ENCODE results near the gene BCAS3. TPM values are rescaled to one million over a fixed set of nuclear protein-coding genes. Genes with fewer than 3 reads are reported as not detected.

BCAS3 gene
- total and polyA plus RNA-seq, 9 donors: 9.4 to 37.0 (median 21.6) TPM

DNA sequence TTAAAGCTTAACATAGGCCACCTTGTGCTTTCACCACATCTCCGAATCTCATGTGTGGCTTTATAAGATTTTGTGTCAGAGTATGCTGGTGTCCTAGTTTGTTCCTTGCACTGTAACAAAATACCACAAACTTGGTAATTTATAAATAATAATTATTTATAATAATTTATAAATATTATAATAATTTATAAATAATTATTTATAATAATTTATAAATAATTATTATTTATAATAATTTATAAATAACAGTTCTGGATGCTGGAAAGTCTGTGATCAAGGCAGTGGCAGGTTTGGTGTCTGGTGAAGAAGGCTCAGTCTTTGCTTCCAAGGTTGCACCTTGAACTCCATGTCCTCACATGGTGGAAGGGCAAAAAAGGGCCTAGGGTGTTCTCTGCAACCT, 147.7 kb downstream of the BCAS3 start:
- Histone ChIP-seq H3K36me3 (no peaks in the 10 kb centered on the region), H3K4me3 (no peak overlapping the region), H3K27me3 (no peaks in the 10 kb centered on the region), H3K27ac (no peak overlapping the region), H3K4me1 (ENCODE audit: insufficient read depth) (no peaks in the 10 kb centered on the region), H3K9me3 (no peaks in the 10 kb centered on the region)
- 96 to 99% (median 97%) methylated on average over 1 of the region's 1 CpG for WGBS, 3 donors
- intact Hi-C loops (cut with DNase I): no loop called here
- TF ChIP-seq, protein P1, sequence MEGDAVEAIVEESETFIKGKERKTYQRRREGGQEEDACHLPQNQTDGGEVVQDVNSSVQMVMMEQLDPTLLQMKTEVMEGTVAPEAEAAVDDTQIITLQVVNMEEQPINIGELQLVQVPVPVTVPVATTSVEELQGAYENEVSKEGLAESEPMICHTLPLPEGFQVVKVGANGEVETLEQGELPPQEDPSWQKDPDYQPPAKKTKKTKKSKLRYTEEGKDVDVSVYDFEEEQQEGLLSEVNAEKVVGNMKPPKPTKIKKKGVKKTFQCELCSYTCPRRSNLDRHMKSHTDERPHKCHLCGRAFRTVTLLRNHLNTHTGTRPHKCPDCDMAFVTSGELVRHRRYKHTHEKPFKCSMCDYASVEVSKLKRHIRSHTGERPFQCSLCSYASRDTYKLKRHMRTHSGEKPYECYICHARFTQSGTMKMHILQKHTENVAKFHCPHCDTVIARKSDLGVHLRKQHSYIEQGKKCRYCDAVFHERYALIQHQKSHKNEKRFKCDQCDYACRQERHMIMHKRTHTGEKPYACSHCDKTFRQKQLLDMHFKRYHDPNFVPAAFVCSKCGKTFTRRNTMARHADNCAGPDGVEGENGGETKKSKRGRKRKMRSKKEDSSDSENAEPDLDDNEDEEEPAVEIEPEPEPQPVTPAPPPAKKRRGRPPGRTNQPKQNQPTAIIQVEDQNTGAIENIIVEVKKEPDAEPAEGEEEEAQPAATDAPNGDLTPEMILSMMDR (IDR thresholded peaks at IDR 0.05): no peak
- TF ChIP-seq POLR2A (IDR thresholded peaks at IDR 0.05) (no peak), EP300 (IDR thresholded peaks at IDR 0.05) (no peak)
- DNase-seq: no peak

DNA sequence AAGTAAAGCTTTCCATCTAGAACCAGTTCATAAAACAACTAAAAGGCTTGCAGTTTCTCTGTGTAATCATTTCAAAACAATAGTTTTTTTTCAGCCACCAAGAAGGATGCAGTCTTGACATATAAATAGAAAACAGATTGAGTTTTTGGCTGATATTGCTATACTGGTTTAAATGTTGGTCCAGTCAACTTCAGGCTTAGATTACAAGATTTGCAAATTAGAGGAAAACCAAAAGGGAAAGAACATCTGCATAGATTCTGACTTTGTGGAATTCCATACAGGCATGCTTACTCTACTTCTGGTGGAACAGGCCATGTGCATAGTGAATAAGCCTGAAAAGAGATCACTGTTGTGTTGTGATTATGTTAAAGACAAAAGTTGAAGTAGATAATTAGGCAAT, 150.3 kb downstream of the BCAS3 start:
- H3K36me3 ChIP-seq: no peaks in the 10 kb centered on the region
- no peaks in the 10 kb centered on the region for H3K9me3 ChIP-seq
- TF ChIP-seq POLR2A (IDR thresholded peaks at IDR 0.05) (no peak), EP300 (IDR thresholded peaks at IDR 0.05) (no peak)
- TF ChIP-seq, protein P1 (IDR thresholded peaks at IDR 0.05): no peak
- no peaks in the 10 kb centered on the region for H3K27me3 ChIP-seq
- no peak overlapping the region for H3K4me3 ChIP-seq
- H3K4me1 ChIP-seq (ENCODE audit: insufficient read depth): no peaks in the 10 kb centered on the region
- DNase-seq: no peak
- H3K27ac ChIP-seq: no peak overlapping the region
- intact Hi-C loops (cut with DNase I): no loop called here

DNA sequence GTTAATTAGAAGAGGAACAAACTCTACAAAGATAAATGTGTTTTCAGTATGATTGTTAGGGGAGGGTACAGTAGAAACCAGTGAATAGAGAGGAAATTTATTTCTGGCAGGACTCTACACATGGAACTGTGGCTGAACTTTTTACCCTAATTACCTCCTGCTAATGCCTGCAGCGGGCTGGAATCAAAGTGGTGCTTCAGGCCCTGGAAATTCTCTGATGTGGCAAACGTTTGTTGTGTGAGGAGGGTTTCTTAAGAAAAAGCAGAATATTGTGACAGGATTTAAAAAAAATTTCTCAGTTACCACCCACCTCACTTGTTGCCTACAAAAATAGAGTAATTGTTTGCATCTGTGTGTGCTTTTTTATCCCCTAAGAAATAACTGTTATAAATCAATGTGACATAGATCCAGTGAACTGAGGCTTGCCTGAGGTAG, 154.5 kb downstream of the BCAS3 start:
- no peaks in the 10 kb centered on the region for H3K36me3 ChIP-seq
- H3K9me3 ChIP-seq: no peaks in the 10 kb centered on the region
- no peak overlapping the region for H3K27ac ChIP-seq
- DNase-seq: no peak
- no peak overlapping the region for H3K4me3 ChIP-seq
- intact Hi-C loops (cut with DNase I): no loop called here
- 11 to 14% (median 14%) methylated on average over 2 of the region's 2 CpGs for WGBS, 3 donors
- no peaks in the 10 kb centered on the region for H3K27me3 ChIP-seq
- TF ChIP-seq, protein P1 (IDR thresholded peaks at IDR 0.05): no peak
- TF ChIP-seq EP300 (IDR thresholded peaks at IDR 0.05): no peak
- no peak for TF ChIP-seq POLR2A (IDR thresholded peaks at IDR 0.05)
- H3K4me1 ChIP-seq (ENCODE audit: insufficient read depth): no peaks in the 10 kb centered on the region

DNA sequence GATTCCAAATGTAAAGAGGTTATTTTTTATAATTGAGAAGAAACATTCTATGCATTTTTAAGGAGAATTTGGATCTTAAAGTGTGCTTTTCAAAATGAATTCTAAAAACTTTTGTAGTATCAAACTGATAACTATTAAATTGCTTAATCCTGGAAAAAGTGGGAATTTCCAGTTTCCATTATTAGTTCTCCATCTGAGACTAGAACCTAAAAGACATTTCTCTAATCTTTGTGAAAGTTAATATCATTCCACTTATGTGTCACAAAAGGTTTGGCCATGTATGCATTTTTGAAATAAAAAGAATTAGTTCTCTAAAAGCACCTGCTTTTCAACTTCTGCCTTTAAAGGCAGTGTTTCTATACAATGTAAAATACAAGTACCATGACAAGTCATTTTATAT, 155.0 kb downstream of the BCAS3 start:
- Histone ChIP-seq H3K4me3 (no peak overlapping the region), H3K36me3 (no peaks in the 10 kb centered on the region), H3K27ac (no peak overlapping the region), H3K4me1 (ENCODE audit: insufficient read depth) (no peaks in the 10 kb centered on the region), H3K27me3 (no peaks in the 10 kb centered on the region), H3K9me3 (no peaks in the 10 kb centered on the region)
- TF ChIP-seq EP300 (IDR thresholded peaks at IDR 0.05) (no peak), POLR2A (IDR thresholded peaks at IDR 0.05) (no peak)
- TF ChIP-seq, protein P1 (IDR thresholded peaks at IDR 0.05): no peak
- intact Hi-C loops (cut with DNase I): no loop called here
- no peak for DNase-seq

DNA sequence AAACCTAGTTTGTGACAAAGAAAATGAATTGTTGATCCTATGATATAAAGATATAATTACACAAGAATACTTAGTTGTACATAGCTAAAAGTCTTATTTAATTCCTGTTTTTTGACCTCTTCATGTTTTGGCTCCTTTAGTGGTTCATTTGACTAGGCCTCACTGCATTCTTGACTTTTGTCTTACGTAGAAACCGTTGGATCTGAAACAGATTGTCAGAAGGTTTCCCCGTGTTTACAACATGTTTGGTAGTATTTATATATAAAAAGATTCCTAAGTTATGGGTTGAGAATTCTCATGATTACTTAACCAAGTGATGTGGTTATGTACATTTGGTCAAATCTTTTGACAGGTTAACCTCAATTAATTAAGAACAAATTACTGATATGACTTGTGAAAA, 162.8 kb downstream of the BCAS3 start:
- 90 to 92% (median 90%) methylated on average over 3 of the region's 3 CpGs for WGBS, 3 donors
- TF ChIP-seq EP300 (IDR thresholded peaks at IDR 0.05) (no peak), POLR2A (IDR thresholded peaks at IDR 0.05) (no peak)
- TF ChIP-seq, protein P1 (IDR thresholded peaks at IDR 0.05): no peak
- Histone ChIP-seq H3K36me3 (no peaks in the 10 kb centered on the region), H3K27me3 (no peaks in the 10 kb centered on the region), H3K27ac (no peak overlapping the region), H3K4me1 (ENCODE audit: insufficient read depth) (no peaks in the 10 kb centered on the region), H3K4me3 (no peak overlapping the region), H3K9me3 (no peaks in the 10 kb centered on the region)
- DNase-seq: no peak
- intact Hi-C loops (cut with DNase I): no loop called here

All from ovary (tissue), 9 donors.